Hepatocyte (in vitro differentiated cells): ENCODE results near the gene NME3.

Experiments used
- EZH2phosphoT487 ChIP-seq: fragments of 200-600 bp; sonication (generic); IDR thresholded peaks from one replicate; pipeline ENCODE4 v1.6.1; 2018; ENCODE audit warnings: antibody characterized with exemption, mild to moderate bottlenecking, low read depth, moderate library complexity; ENCODE audit not compliant: unreplicated experiment, severe bottlenecking
- TF ChIP-seq, protein P1 (sequence below): fragments of 200-600 bp; sonication (generic); IDR thresholded peaks from 2 replicates; pipeline ENCODE4 v1.5.1; 2016; ENCODE audit warnings: antibody characterized with exemption, mild to moderate bottlenecking; ENCODE audit not compliant: poor library complexity

DNA sequence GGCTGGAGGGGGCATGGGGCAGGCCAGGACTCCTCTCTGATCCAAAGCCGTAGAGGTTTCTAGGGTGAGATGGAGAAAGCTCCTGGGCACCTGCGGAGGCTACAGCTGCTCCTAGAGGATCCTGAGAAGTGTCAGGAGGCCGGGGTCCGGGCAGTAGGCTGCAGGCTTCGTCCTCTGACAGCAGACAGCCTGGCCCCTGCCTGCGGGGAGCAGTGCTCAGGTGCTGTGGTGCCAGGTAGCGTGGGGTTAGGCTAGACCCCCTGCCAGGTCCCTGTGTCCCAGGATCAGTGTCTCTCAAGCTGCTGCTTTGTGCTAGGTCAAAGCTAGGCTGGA, 3.1 kb upstream of the NME3 start:
- TF ChIP-seq, protein P1, sequence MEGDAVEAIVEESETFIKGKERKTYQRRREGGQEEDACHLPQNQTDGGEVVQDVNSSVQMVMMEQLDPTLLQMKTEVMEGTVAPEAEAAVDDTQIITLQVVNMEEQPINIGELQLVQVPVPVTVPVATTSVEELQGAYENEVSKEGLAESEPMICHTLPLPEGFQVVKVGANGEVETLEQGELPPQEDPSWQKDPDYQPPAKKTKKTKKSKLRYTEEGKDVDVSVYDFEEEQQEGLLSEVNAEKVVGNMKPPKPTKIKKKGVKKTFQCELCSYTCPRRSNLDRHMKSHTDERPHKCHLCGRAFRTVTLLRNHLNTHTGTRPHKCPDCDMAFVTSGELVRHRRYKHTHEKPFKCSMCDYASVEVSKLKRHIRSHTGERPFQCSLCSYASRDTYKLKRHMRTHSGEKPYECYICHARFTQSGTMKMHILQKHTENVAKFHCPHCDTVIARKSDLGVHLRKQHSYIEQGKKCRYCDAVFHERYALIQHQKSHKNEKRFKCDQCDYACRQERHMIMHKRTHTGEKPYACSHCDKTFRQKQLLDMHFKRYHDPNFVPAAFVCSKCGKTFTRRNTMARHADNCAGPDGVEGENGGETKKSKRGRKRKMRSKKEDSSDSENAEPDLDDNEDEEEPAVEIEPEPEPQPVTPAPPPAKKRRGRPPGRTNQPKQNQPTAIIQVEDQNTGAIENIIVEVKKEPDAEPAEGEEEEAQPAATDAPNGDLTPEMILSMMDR = no peak
- no peak for TF ChIP-seq EZH2phosphoT487
